ENCODE results near the gene PPP2R5D.
A peak's percentile ranks its signal among the peaks of the same experiment; 100 is the strongest.
"Not testable (repeated sequence)": the region's sequence is repeated elsewhere in the genome, so short reads cannot be mapped to it uniquely, and the experiment has no call there.

PPP2R5D gene

DNA sequence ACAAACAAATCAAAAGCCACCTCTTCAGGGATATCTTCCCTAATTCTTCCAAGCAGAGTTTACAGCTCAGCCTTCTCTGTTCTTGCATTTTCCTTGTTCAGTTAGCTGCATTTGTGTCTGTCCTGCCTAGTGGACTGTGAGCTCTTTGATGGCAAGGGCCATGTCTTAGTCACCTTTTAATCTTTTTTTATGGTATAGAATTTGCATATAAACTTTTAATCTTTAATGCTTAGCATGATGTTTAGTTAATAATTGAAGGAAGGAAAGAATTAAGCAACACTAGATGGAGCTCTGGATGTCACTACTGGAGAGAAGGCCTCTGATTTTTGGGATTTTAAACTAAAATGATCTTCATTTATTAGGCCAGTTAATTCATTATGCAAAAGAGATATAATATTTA lies 12.1 kb downstream of the PPP2R5D start:
- DNase-seq (ENCODE audit: low read depth): no peak

- DNase-seq (ENCODE audit: low read depth): not testable (repeated sequence)
Measured at GRCh38 chr6:42998205-42998604, 13.8 kb downstream of the PPP2R5D start.

DNA sequence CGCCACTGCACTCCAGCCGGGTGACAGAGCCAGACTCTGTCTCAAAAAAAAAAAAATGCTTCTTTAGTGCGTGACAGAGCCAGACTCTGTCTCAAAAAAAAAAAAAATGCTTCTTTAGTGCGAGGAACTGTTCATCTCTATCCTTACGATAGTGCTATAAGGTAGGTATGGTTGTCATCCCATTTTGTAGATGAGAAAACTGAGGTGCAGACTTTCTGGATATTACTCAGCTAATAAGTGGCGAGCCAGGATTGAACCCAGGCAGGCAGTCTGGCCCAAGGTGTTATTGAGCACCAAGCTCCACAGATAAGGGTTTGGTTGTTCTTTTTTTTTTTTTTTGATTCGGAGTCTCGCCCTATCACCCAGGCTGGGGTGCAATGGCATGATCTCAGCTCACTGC lies 17.5 kb downstream of the PPP2R5D start:
- no peak for DNase-seq (ENCODE audit: low read depth)

DNA sequence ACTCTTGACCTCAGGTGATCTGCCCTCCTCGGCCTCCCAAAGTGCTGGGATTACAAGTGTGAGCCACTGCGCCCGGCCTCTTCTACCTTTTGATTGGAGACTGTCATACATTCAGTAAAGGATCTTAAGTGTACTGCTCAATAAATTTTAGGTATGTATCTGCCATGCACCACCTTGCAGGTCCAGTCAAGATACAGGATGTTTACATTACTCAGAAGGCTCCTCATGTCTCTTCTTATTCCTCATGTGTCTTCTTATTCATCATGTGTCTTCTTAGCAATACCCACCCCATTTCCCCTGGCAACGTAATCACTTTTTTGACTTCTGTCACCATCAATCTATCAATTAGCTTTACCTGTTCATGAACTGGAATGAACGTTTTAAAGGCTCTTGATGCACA lies 21.5 kb downstream of the PPP2R5D start:
- no peak for DNase-seq (ENCODE audit: low read depth)

DNA sequence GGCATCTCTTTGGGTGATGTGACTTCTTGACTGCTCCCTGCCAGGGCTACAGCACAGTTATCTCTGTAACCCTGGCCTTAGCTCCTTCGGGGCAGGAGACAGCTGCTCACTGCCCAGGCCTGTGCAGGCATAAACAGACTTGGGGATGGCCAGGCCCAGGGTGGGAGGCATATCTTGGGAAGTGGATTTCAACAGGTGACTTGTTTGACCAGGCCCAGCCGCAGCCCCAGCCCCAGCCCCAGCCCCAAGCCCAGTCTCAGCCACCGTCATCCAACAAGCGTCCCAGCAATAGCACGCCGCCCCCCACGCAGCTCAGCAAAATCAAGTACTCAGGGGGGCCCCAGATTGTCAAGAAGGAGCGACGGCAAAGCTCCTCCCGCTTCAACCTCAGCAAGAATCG lies 21.9 kb downstream of the PPP2R5D start:
- DNase-seq (ENCODE audit: low read depth): no peak

GRCh38 chr6:43007126-43007525 lies 22.8 kb downstream of the PPP2R5D start:
- DNase-seq (ENCODE audit: low read depth): no peak

- DNase-seq (ENCODE audit: low read depth): no peak
Measured at GRCh38 chr6:43009124-43009523, 24.8 kb downstream of the PPP2R5D start.

GRCh38 chr6:43011207-43011606 lies 26.8 kb downstream of the PPP2R5D start:
- no peak for DNase-seq (ENCODE audit: low read depth)

DNA sequence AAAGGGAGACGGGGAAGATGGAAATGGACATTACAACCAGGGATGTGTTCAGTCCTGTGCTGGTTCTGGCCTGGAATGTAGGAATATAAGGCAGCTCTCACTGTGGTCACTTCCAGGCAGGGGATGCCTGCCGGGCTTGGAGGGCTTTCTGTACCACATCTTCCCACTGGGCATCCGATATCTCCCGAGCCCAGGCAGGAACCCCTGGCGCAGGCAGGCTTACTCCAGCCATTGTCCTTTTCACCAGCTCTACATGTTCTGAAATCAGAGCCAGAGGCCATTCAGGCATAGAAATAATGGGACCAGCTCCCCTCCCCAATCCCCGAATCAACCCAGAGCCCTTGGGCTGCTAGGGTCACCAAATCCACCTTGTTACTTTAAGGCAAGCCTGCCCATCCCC lies 28.0 kb downstream of the PPP2R5D start:
- no peak for DNase-seq (ENCODE audit: low read depth)

DNA sequence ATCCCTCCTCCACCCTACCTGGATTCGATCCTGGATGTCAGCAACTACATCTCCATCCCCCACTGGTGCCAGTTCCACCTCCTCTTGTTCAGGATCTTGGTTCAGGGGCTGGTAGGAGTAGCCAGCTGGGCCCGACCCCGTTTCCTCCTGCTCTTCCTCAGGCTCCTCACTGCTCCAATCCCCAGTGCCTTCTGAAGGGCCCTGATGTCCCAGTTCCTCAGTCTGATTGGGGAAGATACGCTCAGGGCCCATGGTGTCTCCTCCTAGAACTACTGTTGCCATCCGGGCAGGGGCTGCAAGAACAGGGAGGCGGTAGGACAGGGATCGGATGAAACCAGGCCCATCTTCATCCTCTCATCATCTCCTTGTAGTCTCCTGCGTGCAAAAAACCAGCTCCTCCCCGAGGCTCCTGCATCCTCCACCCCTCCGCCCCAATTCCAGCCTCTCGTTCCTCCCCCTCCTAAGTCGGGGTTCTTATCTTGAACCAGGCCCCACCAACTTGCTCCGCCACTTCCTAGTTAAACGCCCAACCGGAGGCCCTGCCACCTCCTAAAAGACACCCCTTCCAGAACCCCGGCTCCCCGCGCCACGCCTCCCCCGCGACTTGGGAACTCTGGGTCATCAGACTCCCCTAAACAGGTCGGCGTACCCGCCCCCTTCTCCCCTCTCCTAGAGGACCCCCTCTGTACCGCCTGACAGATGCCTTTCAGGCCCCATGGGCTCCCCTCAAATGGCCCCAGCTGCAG lies 28.9 kb downstream of the PPP2R5D start:
- no peak for DNase-seq (ENCODE audit: low read depth)

- peak; percentile 98 for DNase-seq (ENCODE audit: low read depth)
Measured at GRCh38 chr6:43013843-43014433, 29.6 kb downstream of the PPP2R5D start, which contains the start of the genes KLHDC3 and MEA1. Gene KLHDC3, plus strand, starts transcription at chr6:43014249. Its CDS starts 2,944 bp downstream, at chr6:43017193. Gene MEA1, minus strand, starts transcription at chr6:43013946. Its CDS starts 133 bp downstream, at chr6:43013813.

- DNase-seq (ENCODE audit: low read depth): no peak
Measured at GRCh38 chr6:43014434-43014909, 30.1 kb downstream of the PPP2R5D start.

GRCh38 chr6:43016176-43016942 lies 32.0 kb downstream of the PPP2R5D start:
- no peak for DNase-seq (ENCODE audit: low read depth)

DNA sequence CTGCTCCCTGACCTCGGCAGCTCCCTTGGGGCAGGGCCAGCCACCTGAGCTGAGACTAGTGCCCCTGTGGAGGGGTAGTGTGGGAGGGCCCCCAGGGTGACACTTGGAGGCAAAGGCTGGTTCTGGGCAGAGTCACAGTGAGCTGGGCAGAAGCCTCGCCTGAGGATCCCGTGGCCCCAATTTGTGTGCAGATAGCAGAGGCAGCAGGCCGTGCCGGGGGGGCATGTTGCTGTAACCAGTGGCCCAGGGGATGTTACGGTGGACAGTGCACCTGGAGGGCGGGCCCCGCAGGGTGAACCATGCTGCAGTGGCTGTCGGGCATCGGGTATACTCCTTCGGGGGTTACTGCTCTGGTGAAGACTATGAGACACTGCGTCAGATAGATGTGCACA lies 32.6 kb downstream of the PPP2R5D start:
- DNase-seq (ENCODE audit: low read depth): no peak

GRCh38 chr6:43019152-43019551 lies 34.8 kb downstream of the PPP2R5D start:
- no peak for DNase-seq (ENCODE audit: low read depth)

- no peak for DNase-seq (ENCODE audit: low read depth)
Measured at GRCh38 chr6:43020052-43020705, 35.8 kb downstream of the PPP2R5D start.

DNA sequence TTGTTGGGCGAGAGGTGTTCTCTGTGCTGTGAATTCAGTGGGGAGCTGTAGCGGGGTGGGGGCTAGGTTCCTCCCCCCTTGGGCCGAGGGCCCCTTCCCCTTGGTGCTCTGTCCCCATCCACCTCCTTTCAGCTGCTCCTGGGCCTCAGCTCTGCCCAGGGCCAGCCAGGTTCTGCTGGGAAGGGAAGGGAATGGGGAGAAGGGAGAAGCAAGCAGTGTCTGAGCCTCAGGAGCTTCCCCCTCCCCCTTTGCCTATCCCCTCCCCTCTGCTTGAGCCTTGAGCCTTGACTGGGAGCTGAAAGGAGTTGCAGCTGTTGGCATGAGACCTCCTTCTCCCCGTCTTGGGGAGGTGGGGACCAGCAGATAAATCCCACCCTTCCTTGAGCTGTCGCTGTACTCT lies 36.5 kb downstream of the PPP2R5D start:
- DNase-seq (ENCODE audit: low read depth): no peak

GRCh38 chr6:43021270-43022047 lies 37.1 kb downstream of the PPP2R5D start, which contains the start of gene RRP36:
Gene RRP36, plus strand, starts transcription at chr6:43021623. Its CDS starts 32 bp downstream, at chr6:43021655.
- peak; percentile 73 for DNase-seq (ENCODE audit: low read depth)

DNA sequence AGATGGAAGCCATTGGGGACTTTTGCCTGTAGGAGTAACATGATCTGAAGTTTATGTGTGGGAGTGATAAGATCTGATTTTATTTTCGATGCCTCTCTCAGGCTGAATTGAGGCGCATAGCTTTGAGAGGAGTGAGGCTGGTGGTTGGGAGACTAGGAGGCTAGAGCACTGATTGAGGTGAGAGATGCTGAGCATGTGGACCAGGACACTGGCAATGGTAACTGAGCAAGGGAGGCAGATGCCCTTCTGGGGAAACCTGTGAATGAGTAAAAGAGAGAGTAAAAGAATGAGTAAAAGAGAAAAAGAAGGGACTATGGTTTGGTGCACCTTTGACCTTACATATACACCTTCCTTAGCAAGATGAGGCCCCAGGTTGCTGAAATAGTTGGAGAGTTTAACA lies 40.1 kb downstream of the PPP2R5D start:
- DNase-seq (ENCODE audit: low read depth): no peak

GRCh38 chr6:43026365-43026764 lies 42.0 kb downstream of the PPP2R5D start:
- DNase-seq (ENCODE audit: low read depth): no peak

DNA sequence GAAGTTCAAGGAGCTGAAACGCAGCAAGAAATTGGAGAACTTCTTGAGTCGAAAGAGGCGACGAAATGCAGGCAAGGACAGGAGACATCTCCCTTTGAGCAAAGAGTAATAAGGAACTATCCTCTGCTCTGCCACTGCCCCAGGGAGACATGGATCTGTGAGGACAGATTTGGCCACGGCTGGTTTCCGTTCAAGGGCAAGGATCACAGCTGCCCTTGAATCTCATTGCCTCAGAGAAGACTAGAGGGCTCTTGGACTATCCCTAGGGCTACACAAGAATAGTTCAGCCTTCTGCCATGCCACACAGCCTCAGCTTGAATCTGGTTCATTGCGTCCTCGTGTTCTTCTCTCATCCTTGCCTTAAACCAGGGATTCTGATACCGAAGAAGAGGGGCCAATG lies 44.8 kb downstream of the PPP2R5D start:
- no peak for DNase-seq (ENCODE audit: low read depth)
